Activated naive CD4-positive, alpha-beta T cell treated with anti-CD3 and anti-CD28 coated beads, Interleukin-2, amount 50 U/mL, for 24 hours (primary cell): ENCODE results near the gene SPRR2D.
"Not testable (repeated sequence)": the region's sequence is repeated elsewhere in the genome, so short reads cannot be mapped to it uniquely, and the experiment has no call there.

ENCODE experiments used
- H3K27ac Mint-ChIP-seq: one replicate; pipeline ENCODE4 v1.8.0; 2021; ENCODE audit warnings: mild to moderate bottlenecking, mixed read lengths
- H3K27me3 Mint-ChIP-seq: one replicate; pipeline ENCODE4 v1.8.0; 2021; ENCODE audit warnings: mixed read lengths
- H3K36me3 Mint-ChIP-seq: one replicate; pipeline ENCODE4 v1.8.0; 2021; ENCODE audit warnings: mixed read lengths
- H3K4me1 Mint-ChIP-seq: one replicate; pipeline ENCODE4 v1.8.0; 2021; ENCODE audit warnings: mixed read lengths
- H3K4me3 Mint-ChIP-seq: one replicate; pipeline ENCODE4 v1.8.0; 2021; ENCODE audit warnings: mild to moderate bottlenecking, mixed read lengths
- H3K9me3 Mint-ChIP-seq: one replicate; pipeline ENCODE4 v1.8.0; 2021; ENCODE audit warnings: mixed read lengths

SPRR2D gene

DNA sequence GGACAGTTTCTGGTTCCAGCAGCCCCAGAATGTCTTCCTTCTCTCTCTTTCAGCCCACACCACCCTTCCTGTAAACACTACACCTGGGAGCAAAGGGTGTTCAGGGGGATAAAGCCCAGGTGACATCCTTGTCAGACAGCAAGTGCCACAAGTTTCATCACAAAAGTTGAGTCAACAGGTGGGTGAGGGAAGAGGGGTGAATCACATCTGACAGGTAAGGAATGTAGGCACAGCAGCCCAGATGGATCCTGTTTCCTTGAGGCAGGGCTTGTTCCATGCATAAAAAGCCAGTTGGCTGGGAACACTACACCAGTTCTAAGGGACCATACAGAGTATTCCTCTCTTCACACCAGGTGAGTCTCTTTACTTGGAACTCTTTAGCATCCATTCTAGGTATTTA, 10.0 kb downstream of the SPRR2D start, which contains the start of gene SPRR1B:
Gene SPRR1B (plus strand): TSS at position 309 of the 400 bp plus-strand sequence. CDS start 1,143 bp downstream, outside the sequence.
- Mint-ChIP-seq H3K27ac (no peak within 1 kb of the TSS), H3K27me3 (peaks cover 9% of the 10 kb centered on the region)

DNA sequence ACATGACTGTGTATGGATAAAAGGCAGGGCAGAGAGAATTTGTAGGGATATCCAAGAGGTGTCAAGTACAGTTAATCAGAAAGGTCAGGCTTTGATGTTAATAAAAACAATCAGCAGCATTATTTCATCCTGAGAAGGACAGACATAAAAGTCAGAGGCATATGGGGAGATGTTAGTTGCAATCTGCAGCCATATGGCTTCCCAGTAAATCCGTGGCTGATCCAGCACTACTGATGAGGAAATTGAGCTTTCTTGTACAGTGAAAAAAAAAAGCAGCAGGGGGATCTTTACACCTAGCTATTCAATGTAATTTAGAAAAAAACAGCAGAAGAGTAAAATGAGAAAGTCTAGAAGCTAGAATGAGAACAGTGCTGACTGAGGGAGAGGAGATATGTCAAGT, 12.2 kb downstream of the SPRR2D start:
- no peaks in the 10 kb centered on the region for H3K36me3 Mint-ChIP-seq
- H3K4me3 Mint-ChIP-seq, result no peak overlapping the region
- no peaks in the 10 kb centered on the region for H3K4me1 Mint-ChIP-seq
- H3K27me3 Mint-ChIP-seq, result peaks cover 9% of the 10 kb centered on the region
- no peaks in the 10 kb centered on the region for H3K9me3 Mint-ChIP-seq
- no peak overlapping the region for H3K27ac Mint-ChIP-seq

More for the DNA sequence above, 10.0 kb downstream of the SPRR2D start, which contains the start of gene SPRR1B:
- H3K4me1 Mint-ChIP-seq, result no peaks in the 10 kb centered on the region
- no peaks in the 10 kb centered on the region for H3K9me3 Mint-ChIP-seq
- no peaks in the 10 kb centered on the region for H3K36me3 Mint-ChIP-seq
- H3K4me3 Mint-ChIP-seq, result no peak within 1 kb of the TSS

DNA sequence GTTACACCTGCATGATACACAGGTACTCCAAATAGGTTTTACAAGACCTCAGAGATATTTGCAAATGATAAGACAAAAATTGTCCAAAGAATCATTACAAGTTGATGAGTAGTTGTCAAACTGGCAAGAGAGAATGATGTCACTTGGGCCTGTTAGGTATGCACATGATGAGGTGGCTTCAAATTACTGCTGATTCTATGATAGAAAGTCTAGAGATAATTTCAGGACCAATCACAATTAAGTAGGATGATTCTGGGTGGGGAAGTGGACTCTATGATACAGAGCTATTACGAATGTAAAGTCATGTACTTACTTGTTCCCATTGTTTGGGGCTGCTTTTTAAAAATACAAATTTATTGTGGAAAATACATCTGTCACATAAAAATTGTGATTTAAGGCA, 15.1 kb downstream of the SPRR2D start:
- Mint-ChIP-seq H3K9me3 (no peaks in the 10 kb centered on the region), H3K4me1 (no peaks in the 10 kb centered on the region), H3K27ac (no peak overlapping the region), H3K27me3 (peaks cover 21% of the 10 kb centered on the region), H3K4me3 (no peak overlapping the region), H3K36me3 (no peaks in the 10 kb centered on the region)

DNA sequence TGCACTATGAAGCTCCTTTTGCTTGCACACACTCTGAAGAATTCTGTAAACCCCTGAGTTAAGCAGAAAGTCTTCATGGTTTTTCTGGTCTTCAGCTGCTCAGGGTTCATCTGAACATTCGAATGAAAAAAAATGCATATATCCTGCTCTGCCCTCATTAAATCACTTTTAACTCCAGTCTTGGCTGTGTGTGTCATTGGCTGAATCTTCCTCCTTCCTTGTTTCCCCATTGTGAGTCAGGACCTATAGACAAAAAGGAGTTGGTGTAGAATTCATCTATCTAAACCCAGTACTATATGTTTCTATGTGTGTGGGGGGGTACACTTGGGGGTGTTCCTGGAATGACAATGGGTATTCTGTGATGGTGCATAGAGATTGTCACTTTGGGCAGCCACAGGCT, 16.5 kb downstream of the SPRR2D start:
- Mint-ChIP-seq H3K9me3 (no peaks in the 10 kb centered on the region), H3K27me3 (peaks cover 25% of the 10 kb centered on the region), H3K27ac (no peak overlapping the region), H3K36me3 (no peaks in the 10 kb centered on the region), H3K4me3 (no peak overlapping the region), H3K4me1 (no peaks in the 10 kb centered on the region)

DNA sequence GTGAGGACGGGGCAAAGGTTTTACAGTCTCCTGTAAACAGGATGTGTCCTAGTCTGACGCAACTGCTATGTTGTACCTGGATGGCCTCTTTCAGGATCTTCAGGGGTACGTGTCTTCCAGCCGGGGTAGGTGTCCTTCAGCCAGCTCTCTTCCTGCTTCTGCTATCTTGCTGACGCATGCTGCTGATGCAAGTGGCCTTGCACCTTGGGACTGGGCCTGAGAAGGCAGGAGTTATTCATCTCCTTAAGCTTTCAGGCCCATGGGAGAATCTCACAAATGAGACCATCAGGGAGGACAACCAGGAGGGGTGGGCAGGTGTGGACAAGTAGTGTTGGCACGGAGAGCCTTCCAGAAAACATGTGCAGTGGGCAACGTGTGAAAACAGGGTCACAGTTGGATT, 17.8 kb downstream of the SPRR2D start:
- peaks cover 25% of the 10 kb centered on the region for H3K27me3 Mint-ChIP-seq
- H3K36me3 Mint-ChIP-seq, result no peaks in the 10 kb centered on the region
- no peaks in the 10 kb centered on the region for H3K4me1 Mint-ChIP-seq
- H3K27ac Mint-ChIP-seq, result no peak overlapping the region
- H3K9me3 Mint-ChIP-seq, result no peaks in the 10 kb centered on the region
- H3K4me3 Mint-ChIP-seq, result no peak overlapping the region

DNA sequence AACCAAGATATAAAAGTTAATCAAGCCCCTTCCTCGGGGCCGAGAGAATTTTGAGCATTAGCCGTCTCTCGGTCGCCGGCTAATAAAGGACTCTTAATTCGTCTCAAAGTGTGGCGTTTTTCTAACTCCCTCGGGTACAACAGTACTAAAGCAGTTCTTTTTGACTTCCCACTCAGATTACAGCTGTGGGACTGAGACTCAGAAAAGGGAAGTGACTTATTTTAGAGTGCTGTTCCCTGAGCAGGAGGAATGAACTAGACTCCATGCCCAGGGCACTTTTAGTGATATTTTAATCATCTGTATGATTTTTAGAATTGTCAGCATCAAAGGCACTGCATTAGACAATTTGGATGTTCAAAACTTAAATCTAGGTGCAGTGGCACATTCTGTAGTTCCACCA, 18.6 kb downstream of the SPRR2D start:
- H3K27ac Mint-ChIP-seq, H3K4me1 Mint-ChIP-seq, H3K9me3 Mint-ChIP-seq, H3K36me3 Mint-ChIP-seq, H3K4me3 Mint-ChIP-seq: not testable (repeated sequence)
- H3K27me3 Mint-ChIP-seq, result peaks cover 28% of the 10 kb centered on the region

DNA sequence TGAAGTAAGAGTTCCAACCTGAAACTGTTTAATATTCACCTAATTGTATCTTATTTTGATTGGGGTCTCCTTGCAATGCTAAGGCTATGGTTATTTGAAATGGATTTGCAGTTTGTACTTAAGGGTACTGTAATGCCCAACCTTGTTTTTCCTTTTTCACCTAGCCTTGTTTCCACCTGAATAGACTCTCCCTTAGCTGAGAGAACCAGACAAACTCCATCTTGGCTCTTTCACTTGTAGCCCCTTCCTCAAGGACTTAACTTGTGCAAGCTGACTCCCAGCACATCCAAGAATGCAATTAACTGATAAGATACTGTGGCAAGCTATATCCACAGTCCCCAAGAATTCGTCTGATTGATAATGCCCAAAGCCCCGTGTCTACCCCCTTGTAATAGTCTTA, 19.1 kb downstream of the SPRR2D start:
- H3K9me3 Mint-ChIP-seq, H3K27ac Mint-ChIP-seq, H3K4me3 Mint-ChIP-seq, H3K4me1 Mint-ChIP-seq, H3K36me3 Mint-ChIP-seq: not testable (repeated sequence)
- H3K27me3 Mint-ChIP-seq, result peaks cover 28% of the 10 kb centered on the region

DNA sequence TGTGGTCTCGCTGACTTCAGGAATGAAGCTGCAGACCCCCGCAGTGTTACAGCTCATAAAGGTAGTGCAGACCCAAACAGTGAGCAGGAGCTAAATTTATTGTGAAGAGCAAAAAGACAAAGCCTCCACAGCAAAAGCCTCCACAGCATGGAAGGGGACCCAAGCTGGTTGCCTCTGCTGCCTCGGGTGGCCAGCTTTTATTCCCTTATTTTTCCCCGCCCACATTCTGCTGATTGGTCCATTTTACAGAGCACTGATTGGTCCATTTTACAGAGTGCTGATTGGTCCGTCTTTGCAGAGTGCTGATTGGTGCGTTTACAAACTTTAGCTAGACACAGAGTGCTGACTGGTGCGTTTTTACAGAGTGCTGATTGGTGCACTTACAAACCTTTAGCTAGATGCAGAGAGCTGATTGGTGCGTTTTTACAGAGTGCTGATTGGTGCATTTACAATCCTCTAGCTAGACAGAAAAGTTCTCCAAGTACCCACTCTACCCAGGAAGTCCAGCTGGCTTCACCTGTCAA, 29.6 kb downstream of the SPRR2D start:
- H3K36me3 Mint-ChIP-seq, H3K4me3 Mint-ChIP-seq, H3K27ac Mint-ChIP-seq, H3K9me3 Mint-ChIP-seq, H3K27me3 Mint-ChIP-seq, H3K4me1 Mint-ChIP-seq: not testable (repeated sequence)

DNA sequence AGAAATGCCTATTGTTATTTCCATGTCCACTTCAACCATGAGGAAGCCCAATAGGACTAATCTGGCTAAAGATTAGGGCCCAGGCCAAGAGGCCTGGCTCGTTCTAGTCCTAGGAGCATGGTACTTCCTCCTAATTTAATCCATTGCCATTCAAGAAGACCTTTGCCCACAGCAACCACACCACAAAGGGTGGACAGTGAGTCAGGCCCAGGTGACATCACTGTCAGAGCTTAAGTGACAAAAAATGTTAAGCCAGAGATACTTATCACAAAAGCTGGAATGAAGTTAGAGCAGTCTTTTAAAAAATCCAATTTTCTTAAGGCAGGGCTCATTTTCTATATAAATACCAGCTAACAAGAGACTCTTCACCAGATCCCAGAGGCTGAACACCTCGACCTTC, 39.5 kb downstream of the SPRR2D start, which contains the start of gene SPRR3:
Gene SPRR3 (plus strand): TSS at position 368 of the 400 bp plus-strand sequence. CDS start 1,272 bp downstream, outside the sequence.
- H3K27ac Mint-ChIP-seq, result no peak within 1 kb of the TSS
- no peaks in the 10 kb centered on the region for H3K36me3 Mint-ChIP-seq
- no peaks in the 10 kb centered on the region for H3K9me3 Mint-ChIP-seq
- no peak within 1 kb of the TSS for H3K4me3 Mint-ChIP-seq
- H3K4me1 Mint-ChIP-seq, result no peaks in the 10 kb centered on the region
- peaks cover 10% of the 10 kb centered on the region for H3K27me3 Mint-ChIP-seq

DNA sequence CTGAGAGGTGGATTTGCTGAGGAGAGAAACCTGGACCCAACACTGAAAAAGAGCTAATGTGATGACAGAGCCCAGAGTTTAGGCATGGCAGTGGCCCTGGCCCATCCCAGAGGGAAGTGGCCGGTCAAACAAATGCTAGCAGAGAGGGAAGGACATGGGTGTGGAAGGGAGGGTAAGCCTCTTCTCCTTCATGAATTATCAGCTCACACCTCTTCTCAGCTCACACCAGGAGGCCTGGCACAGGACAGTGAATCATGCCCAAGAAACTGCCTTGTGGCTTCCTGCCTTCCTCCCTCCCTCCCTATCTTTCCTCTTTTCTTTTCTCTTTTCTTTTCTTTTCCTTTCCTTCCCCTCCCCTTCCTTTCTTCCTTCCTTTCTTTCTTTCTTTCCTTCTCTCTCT, 40.6 kb downstream of the SPRR2D start:
- Mint-ChIP-seq H3K4me3 (no peak overlapping the region), H3K9me3 (no peaks in the 10 kb centered on the region), H3K27ac (no peak overlapping the region), H3K36me3 (no peaks in the 10 kb centered on the region), H3K27me3 (peaks cover 11% of the 10 kb centered on the region), H3K4me1 (no peaks in the 10 kb centered on the region)

DNA sequence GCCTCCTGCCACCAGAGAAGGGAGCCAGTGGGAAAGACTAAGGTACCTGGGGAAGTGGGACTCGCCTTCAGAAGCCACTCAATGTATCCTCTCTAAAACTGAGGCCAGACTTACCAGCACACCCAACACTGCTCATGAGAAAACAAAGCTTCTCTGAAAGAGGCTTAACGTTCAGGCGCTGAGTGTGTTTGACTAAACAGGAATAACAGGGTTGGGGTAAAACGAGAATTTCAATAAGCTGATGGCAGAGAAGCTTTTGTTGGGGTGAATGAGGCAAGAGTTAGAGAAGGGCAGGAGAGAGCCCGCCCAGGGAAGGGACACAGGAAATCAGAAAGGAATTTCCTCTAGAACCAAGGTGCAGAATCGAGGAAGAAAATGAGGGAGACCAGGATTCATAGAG, 41.1 kb downstream of the SPRR2D start:
- H3K9me3 Mint-ChIP-seq, result no peaks in the 10 kb centered on the region
- no peaks in the 10 kb centered on the region for H3K36me3 Mint-ChIP-seq
- H3K4me1 Mint-ChIP-seq, result no peaks in the 10 kb centered on the region
- no peak overlapping the region for H3K27ac Mint-ChIP-seq
- peaks cover 13% of the 10 kb centered on the region for H3K27me3 Mint-ChIP-seq
- no peak overlapping the region for H3K4me3 Mint-ChIP-seq

DNA sequence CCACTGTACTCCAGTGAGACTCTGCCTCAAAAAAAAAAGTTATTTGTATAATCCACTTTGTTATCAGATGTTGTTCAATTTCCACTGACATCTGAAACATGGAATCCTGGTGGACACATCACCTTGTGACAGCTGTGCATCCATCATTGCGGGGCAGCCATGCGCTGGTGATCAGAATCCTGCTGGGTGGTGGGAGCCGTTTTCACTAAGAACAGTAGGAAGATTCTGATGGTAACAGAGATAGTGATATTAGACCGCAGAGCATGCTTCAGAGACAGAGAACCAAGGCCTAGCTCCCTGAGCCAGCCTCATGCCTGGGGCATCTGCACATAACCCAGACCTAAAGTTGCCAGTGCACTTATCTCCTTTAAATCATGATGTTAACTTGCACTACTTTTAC, 42.4 kb downstream of the SPRR2D start:
- Mint-ChIP-seq H3K36me3 (no peaks in the 10 kb centered on the region), H3K27ac (no peak overlapping the region), H3K4me1 (no peaks in the 10 kb centered on the region), H3K9me3 (no peaks in the 10 kb centered on the region), H3K4me3 (no peak overlapping the region), H3K27me3 (peaks cover 13% of the 10 kb centered on the region)

DNA sequence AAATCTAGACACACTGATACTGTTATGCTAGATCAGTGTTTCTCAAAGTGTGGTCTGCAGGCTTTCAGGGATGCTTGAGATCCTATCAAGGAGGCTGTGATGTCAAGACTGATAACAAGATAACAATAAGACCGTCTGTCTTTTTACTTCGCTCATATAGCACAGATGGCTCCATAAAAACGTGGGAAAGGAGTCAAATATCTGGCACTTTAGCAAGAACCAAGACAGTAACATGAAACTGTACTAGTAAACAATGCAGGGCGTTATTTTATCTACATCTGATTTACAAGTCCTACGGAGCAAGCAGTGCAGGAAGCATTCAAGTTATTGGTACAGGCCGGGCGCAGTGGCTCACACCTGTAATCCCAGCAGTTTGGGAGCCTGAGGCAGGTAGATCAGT, 43.0 kb downstream of the SPRR2D start:
- no peak overlapping the region for H3K4me3 Mint-ChIP-seq

DNA sequence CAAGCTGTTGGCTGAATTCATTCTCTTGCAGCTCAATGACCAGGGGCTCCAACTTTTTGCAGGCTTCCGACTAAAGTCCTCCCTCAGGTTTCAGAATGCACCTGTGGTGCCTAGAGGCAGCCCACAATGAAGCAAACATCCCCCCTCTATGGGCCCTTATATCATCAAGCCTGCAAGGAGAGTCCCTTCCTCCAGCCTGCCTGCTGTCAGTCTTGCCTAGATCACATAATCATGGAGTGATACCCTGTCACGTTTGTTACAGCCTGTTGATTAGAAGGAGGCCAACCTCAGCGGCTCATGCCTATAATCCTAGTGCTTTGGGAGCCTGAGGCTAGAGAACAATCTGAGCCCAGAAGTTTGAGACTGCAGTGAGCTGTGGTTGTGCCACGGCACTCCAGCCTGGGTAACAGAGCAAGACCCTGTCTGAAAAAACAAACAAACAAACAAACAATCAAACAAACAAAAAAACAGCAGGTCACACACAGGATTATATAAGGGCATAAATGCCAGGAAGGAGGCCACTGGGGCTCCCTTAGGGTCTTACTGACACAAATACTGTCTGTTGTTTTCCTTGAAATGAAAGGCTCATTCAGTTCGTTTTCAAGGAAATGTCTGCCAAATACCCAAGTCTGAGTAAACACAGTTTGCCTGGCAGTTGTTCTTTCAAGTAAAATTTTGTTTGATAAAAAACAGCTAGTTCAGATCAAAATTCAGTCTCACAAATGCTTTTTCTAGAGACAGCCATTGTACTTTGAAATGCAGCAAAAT, 44.1 kb downstream of the SPRR2D start:
- Mint-ChIP-seq H3K36me3 (no peaks in the 10 kb centered on the region), H3K9me3 (no peaks in the 10 kb centered on the region), H3K4me1 (no peaks in the 10 kb centered on the region), H3K4me3 (no peak overlapping the region), H3K27me3 (peaks cover 13% of the 10 kb centered on the region), H3K27ac (no peak overlapping the region)

More for the DNA sequence above, 43.0 kb downstream of the SPRR2D start:
- no peak overlapping the region for H3K27ac Mint-ChIP-seq
- H3K9me3 Mint-ChIP-seq, result no peaks in the 10 kb centered on the region
- no peaks in the 10 kb centered on the region for H3K36me3 Mint-ChIP-seq
- H3K4me1 Mint-ChIP-seq, result no peaks in the 10 kb centered on the region
- peaks cover 13% of the 10 kb centered on the region for H3K27me3 Mint-ChIP-seq

DNA sequence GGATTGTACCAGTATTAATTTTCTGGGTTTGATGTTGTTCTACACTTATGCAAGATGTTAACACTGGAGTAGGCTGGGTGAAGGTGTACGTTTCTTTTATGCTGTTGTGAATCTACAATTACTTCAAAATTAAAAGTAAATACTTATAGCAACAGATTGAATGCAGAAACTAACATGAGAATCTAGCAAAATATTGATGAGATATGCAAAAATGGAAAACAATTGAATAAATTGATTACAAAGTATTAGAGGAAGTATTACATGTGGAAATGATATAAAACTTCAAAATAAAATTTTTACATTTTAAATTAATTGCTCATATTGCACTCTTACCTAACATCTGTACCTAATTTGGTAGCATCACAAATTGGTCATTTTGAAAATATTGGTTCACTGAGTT, 45.1 kb downstream of the SPRR2D start:
- Mint-ChIP-seq H3K27me3 (peaks cover 11% of the 10 kb centered on the region), H3K36me3 (no peaks in the 10 kb centered on the region)

DNA sequence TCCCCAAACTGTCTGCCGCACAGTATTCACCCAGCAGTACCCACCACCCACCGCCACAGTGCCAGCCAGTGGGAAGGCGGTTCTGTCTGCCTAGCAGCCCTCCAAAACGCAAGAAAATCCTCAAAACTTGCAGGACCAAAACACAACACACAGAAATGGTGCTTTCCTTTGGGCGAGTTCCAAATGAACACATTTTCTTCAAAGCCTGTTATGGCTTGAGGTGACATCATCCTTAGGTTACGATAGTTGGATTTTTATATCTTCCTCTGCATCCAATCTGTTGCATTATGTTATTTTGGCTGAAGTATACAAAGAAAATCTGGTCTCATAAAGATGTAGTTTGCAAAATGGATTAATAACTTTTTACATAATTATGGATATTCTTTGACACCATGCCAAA, 47.7 kb downstream of the SPRR2D start:
- Mint-ChIP-seq H3K4me3 (no peak overlapping the region), H3K27me3 (peaks cover 7% of the 10 kb centered on the region), H3K9me3 (no peaks in the 10 kb centered on the region), H3K4me1 (no peaks in the 10 kb centered on the region), H3K36me3 (no peaks in the 10 kb centered on the region), H3K27ac (no peak overlapping the region)

More for the DNA sequence above, 45.1 kb downstream of the SPRR2D start:
- Mint-ChIP-seq H3K9me3 (no peaks in the 10 kb centered on the region), H3K4me1 (no peaks in the 10 kb centered on the region), H3K4me3 (no peak overlapping the region), H3K27ac (no peak overlapping the region)
